HG03175 (cell line): ENCODE measurements around the gene GABRB3.

Experiments used
- ATAC-seq: cut with Tn5 transposase; IDR thresholded peaks from one replicate; pipeline ENCODE4 v1.9.1; 2021; ENCODE audit warnings: mild to moderate bottlenecking, moderate library complexity; ENCODE audit not compliant: unreplicated experiment

Gene GABRB3

DNA sequence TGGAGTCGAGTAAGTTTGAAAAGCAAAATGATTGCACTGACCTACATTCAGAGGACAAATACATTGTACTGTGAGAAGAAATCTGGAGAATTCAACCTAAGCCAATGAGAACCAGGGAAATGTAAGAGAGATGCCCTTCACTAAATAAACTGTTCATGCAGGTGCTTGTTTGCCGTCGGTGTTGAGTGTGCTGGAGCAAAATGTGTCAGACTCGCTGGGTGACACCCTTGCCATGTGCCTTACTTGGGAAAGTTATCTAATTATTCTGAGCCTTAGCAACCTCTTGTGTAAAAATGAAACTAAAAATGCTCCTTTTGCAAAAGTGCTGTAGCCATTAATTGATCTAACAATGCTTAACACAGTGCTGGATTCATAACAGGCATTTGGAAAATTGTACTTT lies 140.4 kb downstream of the GABRB3 start:
- no peak for ATAC-seq

DNA sequence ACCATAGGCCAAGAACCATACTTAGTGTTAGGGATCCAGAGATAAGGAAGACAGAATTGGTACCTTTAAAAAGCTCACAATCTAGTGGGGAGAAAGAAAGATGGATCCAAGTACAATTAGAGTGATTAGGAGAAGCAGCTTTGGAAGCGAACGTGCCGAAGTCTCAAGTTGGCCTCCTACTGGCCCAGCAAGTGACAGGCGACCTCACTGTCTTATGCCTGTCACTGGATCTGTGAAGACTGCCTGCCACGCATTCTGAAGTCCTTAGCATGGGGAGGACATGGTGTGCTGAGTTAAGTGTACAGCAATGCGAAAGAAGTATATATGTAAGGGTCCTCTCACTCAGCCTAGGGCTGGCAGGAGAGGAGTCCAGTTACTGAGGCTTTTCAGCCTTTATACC lies 141.0 kb downstream of the GABRB3 start:
- ATAC-seq: no peak

DNA sequence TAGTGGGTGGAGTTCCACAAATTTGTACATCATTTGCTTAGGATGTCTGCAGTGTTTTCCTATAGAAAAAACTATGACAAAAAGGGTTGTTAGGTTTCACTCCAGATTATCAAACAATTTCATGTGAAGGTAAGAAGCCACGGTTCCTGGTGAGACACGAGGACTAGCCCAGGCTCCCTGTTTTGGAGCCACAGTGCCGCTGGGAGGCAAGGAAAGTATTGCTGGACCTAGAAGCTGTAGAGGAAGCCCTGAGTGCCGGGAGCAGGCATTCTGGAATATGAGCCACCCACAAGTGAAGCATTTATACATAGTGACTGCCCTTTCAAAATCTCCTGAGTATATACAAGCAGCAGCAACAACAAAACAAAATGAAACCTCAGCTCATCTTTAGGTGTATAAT lies 142.0 kb downstream of the GABRB3 start:
- ATAC-seq: no peak

DNA sequence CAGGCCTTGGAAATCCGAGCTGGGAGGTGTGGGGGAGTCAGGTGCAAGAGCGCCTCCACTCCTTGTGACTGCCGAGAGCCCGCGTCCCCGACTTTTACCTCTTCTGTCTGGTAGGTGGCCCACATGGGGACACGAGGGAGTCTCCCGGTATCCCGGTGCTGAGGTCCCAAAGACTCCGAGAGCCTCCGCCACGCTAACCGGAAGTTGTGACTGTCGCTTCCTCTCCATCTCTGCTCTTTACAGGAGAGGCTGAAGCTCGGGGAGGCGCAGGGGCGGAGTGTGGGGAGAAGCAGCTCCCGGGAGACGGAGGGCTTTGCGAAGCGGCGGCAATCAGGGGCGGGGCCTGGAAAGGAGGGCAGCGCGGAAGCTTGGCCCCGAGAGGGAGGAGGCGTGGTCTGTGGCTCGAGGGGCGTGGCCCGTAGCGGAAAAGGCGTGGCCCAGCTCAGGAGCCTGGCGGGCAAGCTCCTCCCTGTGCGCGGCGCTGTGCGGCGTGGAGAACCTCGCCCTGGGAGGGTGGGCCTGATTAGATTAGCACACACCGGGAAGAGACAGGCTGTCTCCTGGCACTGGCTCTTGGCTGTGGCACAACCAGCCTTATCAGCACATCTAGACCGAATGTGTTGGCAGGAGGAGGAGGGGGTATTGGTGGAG lies 143.9 kb downstream of the GABRB3 start:
- ATAC-seq: no peak

GRCh38 chr15:26628071-26628470 lies 144.8 kb downstream of the GABRB3 start:
- no peak for ATAC-seq

GRCh38 chr15:26624128-26624527 lies 148.7 kb downstream of the GABRB3 start:
- no peak for ATAC-seq

- ATAC-seq: no peak
These were observed 149.8 kb downstream of the GABRB3 start for GRCh38 chr15:26623071-26623470.

DNA sequence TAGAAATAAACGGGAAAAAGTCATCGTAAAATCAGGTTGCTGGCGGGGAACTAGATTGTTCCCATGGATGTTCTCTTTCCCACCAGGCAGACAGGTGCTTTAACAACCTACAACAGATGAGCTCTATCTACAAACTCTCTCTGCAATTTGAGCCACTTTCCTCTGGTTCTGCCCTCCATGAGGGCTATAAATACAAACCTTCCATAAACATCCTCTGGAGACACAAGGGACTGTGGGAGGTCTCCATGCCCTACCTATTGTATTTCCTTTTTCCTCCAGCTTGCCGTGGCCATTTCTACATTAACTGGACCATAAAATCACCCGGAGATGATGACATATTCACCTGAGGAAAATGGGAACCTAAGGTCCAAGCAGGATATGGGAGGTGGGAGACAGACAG lies 151.1 kb downstream of the GABRB3 start:
- no peak for ATAC-seq

GRCh38 chr15:26620528-26621458 lies 152.1 kb downstream of the GABRB3 start:
- no peak for ATAC-seq

DNA sequence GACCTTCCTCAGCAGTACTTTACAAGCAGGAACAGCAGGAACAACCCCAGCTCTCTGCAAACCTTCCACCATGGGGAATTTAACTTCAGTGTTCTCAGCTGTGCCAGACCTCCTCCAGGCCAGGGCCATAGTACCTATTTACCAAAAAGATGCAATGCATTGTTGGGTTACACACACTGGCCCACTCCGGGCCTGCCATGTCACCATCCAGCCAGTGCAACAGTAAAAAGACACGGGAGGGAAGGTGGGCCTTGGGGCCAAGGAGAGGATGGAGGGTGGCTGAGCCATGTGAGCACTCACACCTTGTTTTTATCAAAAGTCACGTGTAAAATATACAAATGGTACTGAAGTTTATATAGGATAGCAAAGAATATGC lies 157.0 kb downstream of the GABRB3 start:
- no peak for ATAC-seq

GRCh38 chr15:26615188-26615926 lies 157.5 kb downstream of the GABRB3 start:
- ATAC-seq: no peak

DNA sequence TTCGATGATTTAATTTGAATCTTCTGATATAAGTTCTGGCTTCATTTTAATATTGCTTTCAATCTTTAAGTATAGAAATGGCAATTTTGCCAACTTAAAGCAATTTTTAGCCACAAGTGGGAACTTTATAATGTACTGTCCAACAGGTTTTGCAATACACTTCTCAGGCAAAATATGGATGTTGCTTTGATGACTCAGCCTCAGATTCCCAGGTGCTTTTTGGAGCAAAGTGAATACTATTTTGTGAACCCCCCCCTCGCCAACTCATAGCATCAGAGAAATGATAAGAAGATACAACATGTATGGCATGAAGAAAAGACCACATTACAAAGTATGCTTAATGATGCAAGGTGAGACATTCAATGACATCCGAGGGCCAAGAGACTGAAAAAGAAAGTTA lies 158.1 kb downstream of the GABRB3 start:
- ATAC-seq: no peak

- ATAC-seq: no peak
These were observed 174.2 kb downstream of the GABRB3 start for GRCh38 chr15:26598704-26599103.

DNA sequence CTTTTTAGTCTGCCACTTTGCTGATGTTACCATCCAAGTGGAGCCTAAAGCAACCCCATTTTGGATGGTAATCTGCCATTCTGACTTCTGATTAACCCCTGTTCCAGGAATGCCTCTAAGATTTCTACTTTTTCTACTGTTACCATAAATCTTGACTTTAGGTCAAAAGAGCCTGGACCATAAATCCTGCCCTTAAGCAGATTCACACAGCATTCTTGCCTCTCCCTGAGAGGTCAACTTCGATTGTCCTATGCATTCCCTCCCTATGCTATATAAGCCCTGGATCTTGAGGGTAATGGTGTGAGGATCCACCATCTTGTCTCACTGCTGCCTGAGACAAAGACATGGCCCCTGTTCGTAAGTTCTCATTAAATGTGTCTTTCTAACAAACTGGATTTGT lies 177.3 kb downstream of the GABRB3 start:
- ATAC-seq: no peak

DNA sequence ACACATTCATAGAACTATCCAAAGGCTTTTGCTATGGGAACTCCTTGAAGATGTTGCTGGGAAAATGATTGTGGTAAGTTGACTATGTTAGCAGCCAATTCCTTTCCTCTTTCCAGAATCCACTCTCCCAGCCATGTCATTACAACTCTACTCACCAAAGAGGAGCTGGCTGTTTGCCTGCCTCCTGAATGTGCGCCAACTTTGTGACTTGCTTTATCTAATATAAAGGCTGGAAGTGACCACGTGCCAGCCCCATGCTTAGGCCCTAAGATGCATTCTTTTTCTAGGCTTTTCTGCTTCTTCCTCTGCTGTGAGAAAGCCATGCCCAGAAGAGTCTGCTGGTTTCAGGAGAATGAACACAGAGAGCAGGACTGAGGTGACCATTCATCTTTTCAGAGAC lies 182.2 kb downstream of the GABRB3 start:
- ATAC-seq: no peak

- ATAC-seq: no peak
These were observed 190.0 kb downstream of the GABRB3 start for GRCh38 chr15:26582840-26583239.

- no peak for ATAC-seq
These were observed 191.9 kb downstream of the GABRB3 start for GRCh38 chr15:26580943-26581342.

DNA sequence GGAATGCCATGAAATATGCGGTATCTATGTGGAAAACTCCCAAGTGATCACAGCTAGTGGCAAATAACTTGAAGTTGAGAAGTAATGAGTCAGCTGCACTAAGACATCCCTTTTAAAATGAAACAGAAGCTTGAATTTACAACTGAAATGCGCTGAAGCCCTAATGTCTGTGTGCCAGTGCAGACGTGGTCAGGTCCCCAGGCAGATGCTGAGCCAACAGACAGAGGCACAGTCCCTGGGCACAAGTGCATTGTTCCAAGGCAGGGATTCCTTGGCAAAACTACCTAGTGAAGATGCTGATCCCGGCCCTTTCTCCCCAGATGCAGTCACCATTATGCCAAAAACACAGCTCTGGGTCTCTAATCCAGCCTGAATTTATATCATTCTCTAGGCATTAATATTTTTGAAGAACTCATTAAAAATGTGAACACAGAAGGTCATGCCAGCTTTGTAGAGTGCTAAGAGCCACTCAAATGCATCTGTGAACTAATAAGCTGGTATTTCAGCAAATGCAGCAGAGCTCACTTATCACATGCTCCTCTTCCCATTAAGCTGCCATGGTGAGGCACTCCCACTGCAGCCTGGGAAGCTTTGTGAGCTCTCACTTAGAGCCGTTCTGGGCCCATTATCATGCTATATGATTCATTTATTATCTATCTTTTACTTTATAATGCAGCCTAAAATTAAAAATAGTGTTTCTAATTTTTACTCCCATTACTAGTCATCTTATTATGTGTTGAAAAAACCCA lies 200.1 kb downstream of the GABRB3 start:
- ATAC-seq: no peak

GRCh38 chr15:26571346-26571745 lies 201.5 kb downstream of the GABRB3 start:
- no peak for ATAC-seq

DNA sequence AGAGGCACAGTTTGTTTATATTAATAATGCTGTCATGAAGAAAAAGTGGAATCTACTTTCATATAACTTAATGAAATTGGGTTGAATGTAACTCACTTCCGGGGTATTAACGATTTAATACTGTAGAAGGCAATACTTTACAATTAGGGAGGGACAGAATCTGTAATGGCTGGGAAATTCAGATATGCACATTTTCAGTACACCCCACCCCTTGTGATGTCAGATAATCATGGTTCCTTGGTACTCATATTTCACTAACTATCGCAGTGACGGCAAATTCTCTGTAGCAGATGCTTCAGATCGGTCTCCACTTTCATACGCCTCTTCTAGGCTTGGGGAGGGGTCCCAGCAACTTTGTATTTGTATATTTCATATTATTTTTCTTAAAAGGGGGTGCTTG lies 207.3 kb downstream of the GABRB3 start:
- ATAC-seq: no peak

DNA sequence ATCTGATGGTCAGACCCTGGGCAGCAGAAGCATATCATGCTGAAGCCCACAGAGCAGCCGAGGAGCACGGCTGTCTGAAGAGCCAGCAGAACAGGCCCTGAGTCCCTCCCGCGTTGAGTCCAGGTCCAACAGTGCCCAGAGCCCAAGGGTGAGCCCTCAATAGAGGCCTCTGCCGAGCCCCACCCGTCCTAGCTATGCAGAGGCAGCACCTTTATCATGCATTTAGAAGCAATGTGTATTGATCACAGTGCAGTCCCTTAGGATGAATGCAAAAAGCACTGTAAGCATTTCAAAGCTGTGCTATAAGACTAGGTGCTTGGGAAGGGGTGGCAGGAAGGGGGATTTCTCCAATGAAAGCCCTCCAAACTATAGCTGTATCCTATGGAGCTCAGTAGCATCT lies 208.5 kb downstream of the GABRB3 start:
- no peak for ATAC-seq
